HG02840 (cell line): ENCODE measurements around the gene LPCAT3.

ENCODE experiments used
- ATAC-seq: cut with Tn5 transposase; IDR thresholded peaks from one replicate; pipeline ENCODE4 v1.9.1; 2021; ENCODE audit warnings: mild to moderate bottlenecking, moderate library complexity, moderate number of reproducible peaks; ENCODE audit not compliant: unreplicated experiment, low FRiP score

LPCAT3 gene

DNA sequence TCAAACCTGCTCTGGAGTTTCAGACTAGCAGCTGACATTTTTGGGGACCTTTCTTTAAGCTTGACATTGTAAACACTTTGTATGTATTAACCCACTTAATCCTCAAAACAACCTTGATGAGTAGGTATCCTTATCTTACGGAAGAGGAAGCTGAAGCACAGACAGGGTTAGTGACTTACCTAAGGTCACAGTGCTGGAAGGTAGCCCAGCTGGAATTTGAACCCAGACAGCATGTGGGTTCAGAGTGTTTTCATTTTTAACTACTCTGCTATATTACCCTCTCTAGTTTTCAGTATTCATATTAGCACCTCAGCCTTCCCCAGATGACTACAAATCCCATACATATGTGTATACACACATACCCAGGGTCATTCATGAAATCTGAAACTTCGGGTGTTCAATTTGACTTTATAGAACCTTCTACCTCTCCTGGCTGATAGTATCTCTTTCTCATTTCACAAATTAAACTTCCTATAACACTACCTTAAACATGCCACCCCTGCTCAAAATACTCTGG is 13.9 kb downstream of the LPCAT3 start:
- ATAC-seq: no peak

DNA sequence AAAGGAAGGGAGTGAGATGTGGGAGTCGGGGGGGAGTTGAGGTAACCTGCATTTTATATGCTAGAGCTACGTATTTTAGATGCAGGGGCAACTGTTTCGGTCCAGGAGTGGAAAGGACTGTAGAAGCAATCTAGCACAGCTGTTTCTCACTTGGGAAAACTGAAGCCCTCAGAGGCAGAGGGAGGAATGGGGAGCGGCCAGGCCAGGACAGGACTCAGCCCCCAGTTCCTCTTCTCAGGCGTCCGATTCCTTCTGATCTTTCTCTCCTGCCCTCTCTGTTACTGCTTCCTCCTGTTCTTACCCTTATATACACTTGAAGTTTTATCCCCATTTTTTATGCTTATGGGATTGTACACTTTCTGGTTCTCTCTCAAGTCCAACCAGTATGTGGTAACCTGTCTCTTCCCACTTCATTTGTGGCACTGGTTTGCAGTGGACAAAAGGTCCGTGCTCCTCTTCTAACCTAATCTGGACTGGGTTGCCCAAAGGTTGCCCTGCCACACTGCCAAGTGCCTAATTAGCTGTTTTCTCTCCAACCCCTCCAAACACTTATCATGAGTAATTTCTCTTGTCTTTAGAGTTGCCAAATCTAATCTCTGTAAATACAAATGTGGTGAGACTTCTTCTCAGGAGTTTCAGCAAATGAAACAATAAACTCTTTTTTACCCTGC is 16.2 kb downstream of the LPCAT3 start:
- ATAC-seq: no peak

DNA sequence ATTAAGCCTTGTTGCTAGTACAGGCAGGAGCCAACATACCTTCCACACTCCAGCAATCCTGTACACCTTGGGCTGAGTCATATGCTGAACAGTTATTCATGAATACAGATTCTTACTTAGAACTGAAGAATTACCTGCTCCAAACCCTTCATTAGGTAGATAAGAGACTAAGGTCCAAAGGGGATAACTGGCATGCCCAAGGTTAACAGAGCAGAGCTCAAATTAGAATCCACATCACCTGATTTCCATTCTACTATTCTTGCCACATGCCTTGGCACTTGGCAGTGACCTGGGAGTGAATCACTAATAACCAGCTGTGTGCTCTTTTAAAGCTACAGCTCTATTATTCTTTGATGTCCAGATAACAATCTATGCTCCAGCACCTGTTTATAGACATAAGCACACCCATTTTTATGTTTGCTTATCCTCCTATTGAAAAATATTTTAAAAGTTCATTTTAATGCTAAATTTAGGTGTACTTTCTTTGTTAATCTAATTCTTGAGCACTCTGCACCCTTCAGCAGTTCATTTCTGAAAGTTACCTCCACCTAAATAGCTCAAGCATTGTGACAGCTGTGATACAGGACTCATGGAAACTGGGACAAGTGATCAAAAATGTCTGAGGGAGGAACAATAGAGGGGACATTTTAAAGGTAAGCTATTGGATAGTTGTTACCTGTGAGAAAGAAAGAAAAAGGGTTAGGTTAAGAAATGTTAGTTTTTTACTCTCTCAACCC is 19.4 kb downstream of the LPCAT3 start:
- no peak for ATAC-seq

DNA sequence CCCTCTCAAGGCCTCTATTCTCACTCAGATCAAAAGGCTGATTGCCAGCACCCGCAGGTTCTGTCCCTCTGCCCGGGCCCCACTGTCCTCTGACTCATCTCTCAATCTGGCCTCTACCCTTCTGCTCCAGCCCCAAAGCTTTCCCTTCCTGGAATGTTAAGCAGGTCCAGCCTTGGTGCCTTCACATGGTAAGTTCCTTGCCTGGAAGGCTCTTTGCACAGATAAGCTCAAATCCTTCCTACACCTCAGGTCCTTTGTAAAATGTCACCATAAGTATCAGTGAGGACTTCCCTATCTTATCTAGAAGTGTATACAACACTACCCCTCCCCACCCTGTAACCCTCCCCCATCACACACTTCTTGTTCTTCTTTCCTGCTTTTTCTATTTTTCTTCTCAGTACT is 22.2 kb downstream of the LPCAT3 start:
- ATAC-seq: no peak

DNA sequence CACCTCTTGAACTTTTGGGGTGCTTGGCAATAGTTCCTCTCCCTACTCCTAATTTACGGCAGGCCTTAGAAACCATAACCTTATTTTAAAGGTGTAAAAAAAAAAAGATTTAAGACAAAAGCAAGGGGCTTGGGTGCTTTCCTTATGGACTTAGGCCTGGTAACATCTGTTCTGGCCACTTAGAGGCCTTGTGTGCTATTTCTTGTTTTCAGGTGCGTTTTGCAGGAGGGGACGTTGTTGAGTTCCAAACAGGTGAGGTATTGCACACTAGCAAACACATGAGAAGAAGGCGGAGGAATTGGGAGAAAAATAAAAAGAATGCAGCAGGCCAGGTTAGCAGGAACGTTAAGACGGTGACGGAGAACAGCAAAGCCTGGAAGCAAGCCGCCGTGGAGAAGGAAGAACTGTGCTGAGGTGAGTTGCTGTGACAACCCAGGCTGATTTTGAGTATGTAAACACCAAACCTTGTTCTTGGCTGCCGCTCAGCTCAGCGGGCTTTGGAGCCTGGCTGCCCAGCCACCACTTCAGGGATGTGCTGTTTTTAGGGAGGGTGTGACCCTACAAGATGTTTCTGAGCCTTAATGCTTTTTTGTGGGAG is 30.2 kb downstream of the LPCAT3 start:
- no peak for ATAC-seq

DNA sequence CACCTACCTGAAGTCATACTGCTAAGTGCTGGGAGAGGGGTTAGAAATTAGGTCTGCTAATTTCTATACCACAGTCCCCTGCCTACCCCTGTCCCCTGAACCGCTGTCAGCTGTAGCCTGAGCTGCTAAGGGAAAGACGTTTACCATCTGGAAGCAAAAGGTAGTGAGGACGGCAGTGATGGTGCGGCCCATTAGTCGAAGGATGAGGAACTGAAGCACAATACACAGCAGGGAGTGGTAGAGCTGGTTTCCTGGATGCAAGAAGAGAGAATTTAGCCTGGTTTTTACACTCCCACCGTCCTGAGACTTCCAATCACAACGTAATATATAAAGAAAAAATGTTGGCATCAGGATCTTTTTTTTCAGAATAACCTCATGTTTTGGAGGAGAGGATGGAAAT is 35.7 kb downstream of the LPCAT3 start:
- no peak for ATAC-seq

DNA sequence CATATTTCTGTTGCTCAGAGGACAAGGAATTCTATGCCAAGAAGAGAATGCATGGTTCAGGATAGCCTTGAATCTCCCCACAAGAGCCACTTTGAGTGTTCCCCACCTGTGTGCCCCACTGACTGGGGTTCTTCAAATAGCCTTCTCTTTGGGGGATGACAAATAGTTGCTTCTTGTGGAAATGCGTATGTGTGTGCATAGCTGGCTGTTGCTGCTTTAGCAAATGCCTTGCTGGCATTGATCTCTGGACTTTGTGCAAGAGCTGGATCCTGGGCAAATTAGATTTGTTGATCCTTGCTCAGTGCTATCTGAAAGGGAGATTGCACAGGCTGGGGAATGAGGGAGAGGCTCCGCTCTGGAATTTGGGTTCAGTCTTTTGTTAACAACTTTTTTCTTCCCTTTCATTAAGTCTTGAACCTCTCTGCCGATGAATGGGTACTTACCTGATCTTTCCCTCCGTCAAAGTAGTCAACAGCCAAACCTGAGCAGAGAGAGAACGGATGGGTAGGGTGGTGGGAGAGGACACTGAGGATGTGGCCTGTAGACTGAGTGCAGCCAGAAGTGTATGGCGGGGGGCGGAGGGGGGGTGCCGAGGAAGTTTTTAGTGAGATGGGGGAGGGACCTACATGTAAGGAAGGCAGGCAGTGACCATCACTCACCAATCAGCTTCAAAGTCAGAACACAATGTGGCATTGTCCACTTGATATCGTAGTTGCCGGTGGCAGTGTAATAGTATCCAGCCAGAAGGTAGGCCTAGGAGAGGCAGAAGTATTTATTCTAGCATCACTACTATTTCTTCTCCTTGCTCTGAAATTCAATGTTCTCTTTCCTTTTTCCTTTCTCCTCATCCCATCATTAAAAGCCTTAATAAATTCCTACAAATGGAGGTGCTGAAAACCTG is 36.9 kb downstream of the LPCAT3 start:
- no peak for ATAC-seq

DNA sequence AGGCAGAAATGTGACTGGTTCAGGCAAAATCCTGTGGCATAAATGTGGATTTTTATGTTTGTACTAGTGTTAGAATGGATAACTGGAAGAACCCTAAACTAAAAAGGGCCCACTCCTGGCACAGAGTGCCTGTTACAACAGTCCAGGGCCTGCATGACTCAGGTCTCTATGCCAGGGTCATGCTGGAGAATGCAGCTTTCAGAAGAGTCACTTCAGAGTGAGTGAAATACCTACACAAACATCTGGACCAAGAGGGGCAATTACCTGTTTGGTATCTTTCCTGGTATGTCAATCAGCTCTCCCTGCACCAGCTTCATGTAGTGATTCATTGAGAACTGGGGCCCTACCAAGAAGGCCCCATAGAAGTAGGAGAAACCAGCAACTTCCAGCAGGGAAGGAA is 37.5 kb downstream of the LPCAT3 start:
- no peak for ATAC-seq

DNA sequence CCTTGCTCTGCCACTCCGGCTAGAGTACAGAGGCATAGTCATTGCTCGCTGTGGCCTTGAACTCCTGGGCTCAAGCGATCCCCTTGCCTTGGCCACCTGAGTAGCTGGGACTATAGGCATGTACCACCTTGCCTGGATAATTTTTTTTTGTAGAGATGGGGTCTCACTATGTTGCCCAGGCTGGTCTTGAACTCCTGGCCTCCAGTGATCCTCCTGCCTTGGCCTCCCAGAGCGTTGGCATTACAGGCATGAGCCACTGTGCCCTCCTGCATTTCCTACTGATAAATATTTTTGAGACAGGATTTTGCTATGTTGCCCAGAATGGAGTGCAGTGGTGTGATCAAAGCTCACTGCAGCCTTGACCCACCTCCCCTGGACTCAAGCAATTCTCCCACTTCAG is 38.2 kb downstream of the LPCAT3 start:
- no peak for ATAC-seq

DNA sequence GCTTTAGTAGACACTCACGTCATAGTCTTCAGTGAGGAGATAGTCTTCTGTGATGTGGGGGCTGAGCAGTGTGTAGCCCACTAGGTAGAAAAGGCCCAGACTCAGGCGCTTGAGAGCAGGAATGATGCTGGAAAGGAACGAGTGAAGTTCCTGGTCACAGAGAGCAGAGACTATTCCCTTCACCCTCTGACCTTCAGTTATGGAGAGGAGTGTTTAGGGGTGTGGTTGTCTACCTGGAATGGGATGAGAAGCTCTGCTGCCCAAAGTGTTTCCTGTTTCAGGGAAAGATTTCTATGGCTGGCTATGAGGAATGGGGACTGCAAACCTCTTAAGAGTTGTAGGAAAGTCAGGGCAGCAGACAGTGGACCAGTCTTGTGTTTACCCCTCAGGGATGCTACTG is 38.8 kb downstream of the LPCAT3 start:
- no peak for ATAC-seq

DNA sequence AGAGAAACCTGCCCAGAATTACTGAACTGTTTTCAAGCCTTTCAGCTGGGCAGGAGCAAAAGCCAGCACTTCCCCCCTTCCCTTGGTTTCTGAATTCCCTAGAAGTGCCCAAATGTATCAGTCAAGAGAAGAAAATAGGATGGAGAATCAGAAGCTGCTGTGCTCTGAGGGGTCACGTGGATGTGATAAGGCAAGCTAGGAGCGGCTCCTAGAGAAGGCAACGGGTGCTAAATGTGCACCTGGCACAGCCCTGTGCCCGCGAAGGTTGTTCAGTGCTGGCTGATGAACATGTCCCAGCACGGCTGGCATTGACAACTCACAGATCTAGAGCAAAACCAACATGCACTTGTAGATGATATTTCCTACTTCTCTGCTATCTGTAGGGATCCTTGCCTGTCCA is 39.3 kb downstream of the LPCAT3 start:
- no peak for ATAC-seq

DNA sequence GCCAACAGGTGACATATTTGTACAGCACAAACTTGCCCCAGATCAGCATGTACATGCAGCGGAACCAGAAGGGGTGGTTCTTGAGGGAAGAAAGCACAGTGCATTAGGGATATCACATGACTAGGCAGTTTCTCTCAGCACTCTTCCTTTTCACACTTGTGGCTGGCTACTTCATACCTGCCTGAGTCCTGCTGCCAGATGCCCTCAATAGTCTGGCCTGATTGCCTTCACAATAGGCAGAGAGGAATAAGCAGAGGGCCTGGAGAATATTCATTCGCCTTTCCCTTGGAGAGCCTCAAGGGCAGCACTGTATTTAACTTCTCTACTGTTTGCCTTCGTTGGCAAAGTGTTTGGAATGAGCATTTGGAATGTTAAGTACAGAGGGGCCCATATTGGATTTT is 39.7 kb downstream of the LPCAT3 start:
- no peak for ATAC-seq

DNA sequence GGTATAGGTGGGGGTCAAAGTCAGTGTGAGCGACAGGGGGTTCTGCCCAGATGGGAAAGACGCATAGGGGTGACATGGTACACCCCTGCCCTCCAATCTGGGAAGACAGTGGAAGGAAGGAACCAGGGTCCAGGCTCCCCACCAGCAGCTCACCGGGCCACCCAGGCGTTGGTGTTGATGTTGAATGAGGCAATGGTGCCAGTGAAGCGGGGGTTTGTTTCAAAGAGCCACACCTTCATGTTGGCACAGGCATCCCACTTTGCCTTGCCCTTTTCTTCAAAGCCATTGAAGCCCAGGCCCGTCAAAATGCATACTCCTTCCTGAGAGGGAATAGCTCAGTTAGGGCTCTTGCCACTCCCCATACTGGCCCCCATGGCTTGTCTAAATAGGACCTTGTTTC is 40.1 kb downstream of the LPCAT3 start:
- ATAC-seq: no peak

DNA sequence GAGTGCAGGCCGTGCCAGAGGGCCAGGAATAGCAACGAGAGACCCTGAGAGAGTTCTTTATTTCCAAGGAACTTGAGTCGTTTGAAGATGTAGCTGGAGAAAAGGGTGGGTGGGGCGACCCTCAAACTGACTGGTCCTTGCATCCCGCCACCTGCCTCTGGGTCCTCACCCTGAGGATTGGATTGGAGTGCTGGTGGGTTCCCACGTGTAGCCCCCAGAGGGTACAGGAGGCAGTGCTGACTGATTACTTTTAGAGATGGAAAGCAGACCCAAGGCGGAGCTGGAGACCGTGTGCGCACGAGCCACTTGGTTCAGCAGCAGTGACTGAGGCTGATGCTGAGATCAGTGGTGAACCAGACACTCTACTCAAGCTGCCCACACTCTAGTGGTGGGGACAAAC is 40.6 kb downstream of the LPCAT3 start:
- no peak for ATAC-seq

DNA sequence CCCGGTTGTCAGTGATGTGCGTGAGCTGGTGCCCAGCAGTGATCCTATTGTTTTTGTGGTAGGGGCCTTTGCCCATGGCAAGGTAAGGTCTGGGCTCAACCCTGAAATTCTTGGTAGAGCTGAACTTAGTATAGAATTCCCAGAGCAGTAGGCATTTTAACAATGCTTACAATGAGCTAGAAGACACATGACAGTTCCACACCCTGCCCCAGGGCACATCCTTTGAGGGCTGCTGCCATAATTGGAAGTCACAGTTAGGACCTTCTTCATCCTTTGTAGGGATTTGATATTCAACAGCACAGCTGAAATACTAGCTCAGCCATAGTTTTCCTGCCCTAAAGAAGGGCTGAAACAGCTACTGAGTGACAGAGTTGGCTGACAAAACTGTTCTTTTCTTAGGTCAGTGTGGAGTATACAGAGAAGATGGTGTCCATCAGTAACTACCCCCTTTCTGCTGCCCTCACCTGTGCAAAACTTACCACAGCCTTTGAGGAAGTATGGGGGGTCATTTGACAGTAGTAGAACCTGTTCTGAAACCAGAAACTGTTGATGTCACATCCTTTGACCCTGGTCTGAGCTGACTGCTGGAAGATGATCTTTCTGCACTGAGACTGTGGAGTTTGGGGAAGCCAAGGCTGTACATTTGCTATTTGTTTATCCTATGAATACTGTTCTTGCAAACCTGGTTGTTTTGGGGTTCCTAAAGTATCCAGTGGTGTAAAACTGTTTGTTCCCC is 42.8 kb downstream of the LPCAT3 start:
- ATAC-seq: no peak

DNA sequence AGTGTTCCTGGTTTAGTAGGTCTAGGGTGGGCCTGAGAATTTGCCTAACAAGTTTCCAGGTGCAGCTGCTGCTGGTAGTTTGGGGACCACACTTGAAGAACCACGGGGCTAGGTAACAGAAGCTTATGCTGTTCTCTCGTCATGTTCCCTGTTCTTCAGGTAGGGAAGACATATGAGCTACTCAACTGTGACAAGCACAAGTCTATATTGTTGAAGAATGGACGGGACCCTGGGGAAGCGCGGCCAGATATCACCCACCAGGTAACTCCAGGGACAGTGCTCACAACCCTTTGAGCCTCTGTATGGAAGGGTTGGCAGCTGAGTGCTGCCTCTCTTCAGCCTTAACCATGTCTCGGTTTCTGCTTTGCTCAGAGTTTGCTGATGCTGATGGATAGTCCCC is 44.1 kb downstream of the LPCAT3 start:
- no peak for ATAC-seq

DNA sequence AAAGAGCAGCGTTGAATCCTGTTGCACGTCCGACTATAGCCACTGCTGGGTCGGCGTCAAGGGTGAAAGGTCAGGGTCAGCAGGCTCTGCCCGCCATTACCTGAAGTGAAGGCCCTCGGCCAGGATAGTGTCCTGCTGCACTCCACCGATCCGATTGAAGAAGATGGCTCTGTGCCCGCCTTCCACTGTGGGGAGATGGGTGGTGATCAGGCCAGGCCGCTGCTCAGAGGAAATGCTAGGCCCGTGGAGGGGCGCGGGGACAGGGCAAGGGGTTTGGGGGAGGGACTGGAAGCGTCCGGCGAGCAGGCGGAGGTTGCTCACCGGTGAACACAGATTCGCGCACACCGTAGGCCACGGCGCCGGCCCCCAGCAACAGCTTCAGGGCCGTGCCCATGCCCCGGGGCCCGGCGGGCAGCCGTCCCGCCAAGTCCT is 48.2 kb downstream of the LPCAT3 start:
- ATAC-seq: peak; percentile 33

DNA sequence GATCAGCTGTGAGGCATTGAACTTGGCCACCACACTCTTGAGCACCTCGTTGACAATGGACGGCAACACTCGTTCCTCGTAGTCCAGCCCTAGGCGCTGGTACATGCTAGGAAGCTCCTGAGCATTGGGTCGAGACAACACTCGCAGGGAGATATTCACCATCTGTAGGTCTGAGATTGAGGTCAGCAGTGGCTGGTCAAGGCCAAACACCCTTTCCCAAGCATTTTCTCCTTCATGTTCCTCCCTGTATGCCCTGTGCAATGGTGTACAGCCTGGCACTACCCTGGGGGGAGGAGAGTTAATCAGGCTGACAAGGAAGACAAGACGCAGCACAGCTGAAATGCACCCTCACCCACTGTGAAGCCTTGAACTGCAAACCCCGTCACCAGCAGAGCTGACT is 49.9 kb downstream of the LPCAT3 start:
- ATAC-seq: no peak

DNA sequence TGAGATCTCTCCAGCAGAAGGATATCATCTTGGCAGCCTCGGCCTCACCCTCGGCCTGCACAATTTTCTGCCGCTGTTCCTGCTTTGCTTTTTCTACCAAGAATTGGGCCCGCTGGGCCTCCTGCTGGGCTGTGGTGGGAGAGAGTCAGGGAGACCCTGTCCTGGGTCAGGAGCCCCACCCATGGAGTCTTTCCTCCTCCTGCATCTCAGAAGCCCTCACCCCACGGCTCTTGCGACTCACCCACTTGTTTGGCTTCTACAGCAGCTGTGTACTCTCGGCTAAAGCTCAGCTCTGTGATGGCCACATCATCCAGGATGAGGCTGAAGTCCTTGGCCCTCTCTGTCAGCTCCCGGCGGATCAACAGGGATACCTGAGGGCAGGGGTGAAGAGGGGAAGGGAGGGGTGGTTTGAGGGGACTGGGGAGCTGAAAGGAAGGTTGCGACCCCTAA is 50.6 kb downstream of the LPCAT3 start:
- ATAC-seq: no peak

DNA sequence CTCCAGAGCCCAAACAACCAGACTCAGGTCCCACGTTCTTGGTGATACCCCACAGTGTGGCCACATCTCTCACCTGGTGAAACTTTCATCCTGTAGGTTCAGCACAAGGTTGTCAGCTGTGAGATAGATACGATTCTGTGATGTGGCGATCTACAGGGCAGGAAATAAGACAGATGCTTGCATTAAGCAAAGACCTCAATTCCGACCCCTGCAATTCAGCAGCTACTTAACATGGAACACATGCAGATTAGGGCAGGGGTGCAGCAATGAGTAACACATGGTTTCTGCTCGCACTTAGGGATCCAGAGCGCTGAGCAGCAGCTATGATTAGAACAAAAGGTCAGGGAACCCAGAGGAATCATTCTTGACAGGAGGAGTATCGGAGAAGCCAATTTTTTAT is 51.9 kb downstream of the LPCAT3 start:
- no peak for ATAC-seq
